Measurements from ENCODE around the gene KRTAP10-7.
"Not testable (repeated sequence)": the region's sequence is repeated elsewhere in the genome, so short reads cannot be mapped to it uniquely, and the experiment has no call there.

KRTAP10-7 gene

GRCh38 chr21:44637018-44637850 is 36.8 kb downstream of the KRTAP10-7 start, which contains the start of gene KRTAP10-10:
Gene KRTAP10-10 (plus strand): TSS chr21:44637356. CDS start chr21:44637418, 62 bp downstream.
- no peak for DNase-seq

GRCh38 chr21:44637851-44638348 is 37.5 kb downstream of the KRTAP10-7 start:
- not testable (repeated sequence) for DNase-seq

GRCh38 chr21:44638506-44639330 is 38.3 kb downstream of the KRTAP10-7 start:
- DNase-seq = not testable (repeated sequence)

- no peak for DNase-seq
Measured at GRCh38 chr21:44639331-44639655, 38.9 kb downstream of the KRTAP10-7 start.

GRCh38 chr21:44640761-44641160 is 40.4 kb downstream of the KRTAP10-7 start:
- DNase-seq = no peak

GRCh38 chr21:44643741-44644310 is 43.4 kb downstream of the KRTAP10-7 start:
- no peak for DNase-seq

GRCh38 chr21:44644878-44645277 is 44.5 kb downstream of the KRTAP10-7 start:
- DNase-seq = no peak

- DNase-seq = not testable (repeated sequence)
Measured at GRCh38 chr21:44646366-44647221, 46.2 kb downstream of the KRTAP10-7 start, which contains the start of gene KRTAP10-11. Gene KRTAP10-11 (plus strand): TSS chr21:44646414. CDS start chr21:44646459, 45 bp downstream.

GRCh38 chr21:44647222-44647552 is 46.8 kb downstream of the KRTAP10-7 start:
- DNase-seq = no peak

- DNase-seq = no peak
Measured at GRCh38 chr21:44648557-44649311, 48.3 kb downstream of the KRTAP10-7 start.

GRCh38 chr21:44649521-44650100 is 49.2 kb downstream of the KRTAP10-7 start:
- no peak for DNase-seq

GRCh38 chr21:44650265-44650972 is 50.0 kb downstream of the KRTAP10-7 start:
- no peak for DNase-seq

GRCh38 chr21:44650973-44651675 is 50.7 kb downstream of the KRTAP10-7 start:
- no peak for DNase-seq
